Glutamatergic neuron (in vitro differentiated cells): ENCODE measurements around the gene PRPSAP2. TPM values are rescaled to one million over a fixed set of nuclear protein-coding genes. Genes with fewer than 3 reads are reported as not detected.

Source experiments
- DNase-seq: peaks from one replicate; pipeline ENCODE4 v3.0.0; 2022
- H3K27ac Mint-ChIP-seq: one replicate; pipeline ENCODE4 v1.8.0; 2020; ENCODE audit warnings: mild to moderate bottlenecking, mixed read lengths, inconsistent platforms; ENCODE audit not compliant: unreplicated experiment
- H3K27me3 Mint-ChIP-seq: one replicate; pipeline ENCODE4 v1.8.0; 2020; ENCODE audit warnings: mild to moderate bottlenecking, moderate library complexity, mixed read lengths, inconsistent platforms; ENCODE audit not compliant: unreplicated experiment
- H3K36me3 Mint-ChIP-seq: one replicate; pipeline ENCODE4 v1.8.0; 2020; ENCODE audit warnings: mild to moderate bottlenecking, mixed read lengths, inconsistent platforms; ENCODE audit not compliant: unreplicated experiment
- H3K4me1 Mint-ChIP-seq: one replicate; pipeline ENCODE4 v1.8.0; 2020; ENCODE audit warnings: mild to moderate bottlenecking, low read depth, mixed read lengths, inconsistent platforms; ENCODE audit not compliant: unreplicated experiment
- H3K4me3 Mint-ChIP-seq: one replicate; pipeline ENCODE4 v1.8.0; 2020; ENCODE audit warnings: mild to moderate bottlenecking, mixed read lengths, inconsistent platforms; ENCODE audit not compliant: unreplicated experiment
- H3K9me3 Mint-ChIP-seq: one replicate; pipeline ENCODE4 v1.8.0; 2020; ENCODE audit warnings: mild to moderate bottlenecking, moderate library complexity, mixed read lengths, inconsistent platforms; ENCODE audit not compliant: unreplicated experiment
- total RNA-seq: library from RNA; stranded (reverse); fragmentation: NEBNext Ultra II Directional; extraction: Animal tissue kit (Norgen Biotek cat#: 25700); gene quantifications from one replicate; pipeline ENCODE4 v1.2.1, GENCODE V29; 2021; ENCODE audit not compliant: unreplicated experiment
- TF ChIP-seq, protein P1 (sequence below): fragments of 200-600 bp; sonication (generic); IDR thresholded peaks from one replicate; pipeline ENCODE4 v1.5.0; 2021; ENCODE audit not compliant: partially characterized antibody, unreplicated experiment

Gene PRPSAP2
- total RNA-seq, 1 donor from 2014 or later: 76.0 TPM

DNA sequence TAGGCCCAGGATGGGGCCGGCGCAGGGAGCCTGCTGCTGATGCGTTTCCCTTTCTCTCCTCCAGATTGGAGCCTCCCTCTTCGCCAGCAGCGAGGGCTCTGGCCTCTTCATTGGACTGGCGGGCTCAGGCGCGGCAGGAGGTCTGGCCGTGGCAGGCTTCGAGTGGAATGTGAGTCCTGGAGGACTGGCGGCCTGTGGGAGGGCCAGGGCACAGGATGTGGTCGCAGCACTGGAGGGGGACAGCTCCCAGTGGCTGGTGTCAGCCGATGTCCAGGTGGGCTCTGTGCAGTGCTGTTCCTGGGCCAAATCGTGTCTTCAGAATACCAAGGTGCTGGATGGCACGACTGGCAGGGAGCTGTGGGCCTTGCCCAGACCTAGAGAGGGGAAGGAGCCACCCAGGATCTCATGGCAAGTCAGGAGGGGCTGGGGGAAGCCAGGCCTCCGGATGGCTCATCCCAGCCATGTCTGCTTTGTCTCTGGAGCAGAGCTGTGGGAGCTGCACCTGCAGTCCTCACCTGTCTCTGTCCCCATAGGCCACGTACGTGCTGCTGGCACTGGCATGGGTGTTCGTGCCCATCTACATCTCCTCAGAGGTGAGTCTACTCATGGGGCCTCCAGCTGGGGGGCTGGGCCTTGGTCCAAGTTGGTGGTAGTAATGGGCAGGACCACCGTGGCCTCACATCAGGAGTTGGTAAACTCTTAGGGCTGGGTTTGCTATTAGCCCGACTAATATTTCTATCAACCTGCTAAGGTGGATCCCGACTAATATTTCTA is 101.3 kb downstream of the PRPSAP2 start:
- DNase-seq: no peak
- peaks cover 9% of the 10 kb centered on the region for H3K4me1 Mint-ChIP-seq
- H3K4me3 Mint-ChIP-seq: no peak overlapping the region
- no peaks in the 10 kb centered on the region for H3K36me3 Mint-ChIP-seq
- H3K27me3 Mint-ChIP-seq: peaks cover 7% of the 10 kb centered on the region
- H3K27ac Mint-ChIP-seq: no peak overlapping the region
- TF ChIP-seq, protein P1, sequence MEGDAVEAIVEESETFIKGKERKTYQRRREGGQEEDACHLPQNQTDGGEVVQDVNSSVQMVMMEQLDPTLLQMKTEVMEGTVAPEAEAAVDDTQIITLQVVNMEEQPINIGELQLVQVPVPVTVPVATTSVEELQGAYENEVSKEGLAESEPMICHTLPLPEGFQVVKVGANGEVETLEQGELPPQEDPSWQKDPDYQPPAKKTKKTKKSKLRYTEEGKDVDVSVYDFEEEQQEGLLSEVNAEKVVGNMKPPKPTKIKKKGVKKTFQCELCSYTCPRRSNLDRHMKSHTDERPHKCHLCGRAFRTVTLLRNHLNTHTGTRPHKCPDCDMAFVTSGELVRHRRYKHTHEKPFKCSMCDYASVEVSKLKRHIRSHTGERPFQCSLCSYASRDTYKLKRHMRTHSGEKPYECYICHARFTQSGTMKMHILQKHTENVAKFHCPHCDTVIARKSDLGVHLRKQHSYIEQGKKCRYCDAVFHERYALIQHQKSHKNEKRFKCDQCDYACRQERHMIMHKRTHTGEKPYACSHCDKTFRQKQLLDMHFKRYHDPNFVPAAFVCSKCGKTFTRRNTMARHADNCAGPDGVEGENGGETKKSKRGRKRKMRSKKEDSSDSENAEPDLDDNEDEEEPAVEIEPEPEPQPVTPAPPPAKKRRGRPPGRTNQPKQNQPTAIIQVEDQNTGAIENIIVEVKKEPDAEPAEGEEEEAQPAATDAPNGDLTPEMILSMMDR: no peak
- H3K9me3 Mint-ChIP-seq: peaks cover 3% of the 10 kb centered on the region

DNA sequence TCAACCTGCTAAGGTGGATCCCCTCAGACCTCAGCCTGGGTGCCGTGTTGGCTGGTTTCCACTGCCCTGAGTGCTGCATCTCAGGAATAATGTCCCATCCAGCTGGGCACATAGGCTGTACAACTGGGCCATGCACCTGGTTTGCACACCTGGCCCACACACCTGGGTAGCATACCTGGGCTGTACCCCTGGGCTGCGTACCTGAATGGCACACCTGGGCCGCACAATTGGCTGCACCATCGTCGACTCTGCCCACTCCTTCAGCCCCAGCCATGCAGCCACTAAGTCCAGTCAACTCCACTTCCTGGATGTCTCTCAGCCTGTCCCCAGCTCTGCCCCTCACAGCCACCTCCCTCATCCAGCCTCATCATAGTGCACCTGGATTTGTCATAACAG is 101.9 kb downstream of the PRPSAP2 start:
- Mint-ChIP-seq H3K4me1 (peaks cover 9% of the 10 kb centered on the region), H3K4me3 (no peak overlapping the region), H3K36me3 (no peaks in the 10 kb centered on the region), H3K9me3 (peaks cover 3% of the 10 kb centered on the region), H3K27ac (no peak overlapping the region), H3K27me3 (peaks cover 7% of the 10 kb centered on the region)
- TF ChIP-seq, protein P1: no peak
- DNase-seq: no peak

DNA sequence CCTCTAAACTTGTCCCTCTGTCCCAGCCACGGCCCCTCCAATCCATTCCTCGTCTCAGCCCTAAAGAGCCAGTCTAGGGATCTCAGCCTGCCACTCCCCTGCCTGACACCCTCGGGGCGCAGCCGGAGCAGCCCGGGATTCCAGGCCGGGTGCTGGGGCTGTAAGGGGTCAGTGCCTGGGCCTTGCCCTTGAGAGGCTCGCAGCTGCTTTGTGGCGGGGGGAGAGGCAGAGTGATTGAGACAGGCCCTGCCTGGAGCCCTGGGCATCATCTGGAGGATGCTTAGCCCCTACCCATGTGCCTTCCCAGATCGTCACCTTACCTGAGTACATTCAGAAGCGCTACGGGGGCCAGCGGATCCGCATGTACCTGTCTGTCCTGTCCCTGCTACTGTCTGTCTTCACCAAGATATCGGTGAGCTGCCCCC is 102.3 kb downstream of the PRPSAP2 start:
- DNase-seq: no peak
- Mint-ChIP-seq H3K27ac (no peak overlapping the region), H3K36me3 (no peaks in the 10 kb centered on the region), H3K4me3 (no peak overlapping the region), H3K4me1 (peaks cover 9% of the 10 kb centered on the region), H3K9me3 (peaks cover 3% of the 10 kb centered on the region), H3K27me3 (peaks cover 7% of the 10 kb centered on the region)
- TF ChIP-seq, protein P1: no peak

DNA sequence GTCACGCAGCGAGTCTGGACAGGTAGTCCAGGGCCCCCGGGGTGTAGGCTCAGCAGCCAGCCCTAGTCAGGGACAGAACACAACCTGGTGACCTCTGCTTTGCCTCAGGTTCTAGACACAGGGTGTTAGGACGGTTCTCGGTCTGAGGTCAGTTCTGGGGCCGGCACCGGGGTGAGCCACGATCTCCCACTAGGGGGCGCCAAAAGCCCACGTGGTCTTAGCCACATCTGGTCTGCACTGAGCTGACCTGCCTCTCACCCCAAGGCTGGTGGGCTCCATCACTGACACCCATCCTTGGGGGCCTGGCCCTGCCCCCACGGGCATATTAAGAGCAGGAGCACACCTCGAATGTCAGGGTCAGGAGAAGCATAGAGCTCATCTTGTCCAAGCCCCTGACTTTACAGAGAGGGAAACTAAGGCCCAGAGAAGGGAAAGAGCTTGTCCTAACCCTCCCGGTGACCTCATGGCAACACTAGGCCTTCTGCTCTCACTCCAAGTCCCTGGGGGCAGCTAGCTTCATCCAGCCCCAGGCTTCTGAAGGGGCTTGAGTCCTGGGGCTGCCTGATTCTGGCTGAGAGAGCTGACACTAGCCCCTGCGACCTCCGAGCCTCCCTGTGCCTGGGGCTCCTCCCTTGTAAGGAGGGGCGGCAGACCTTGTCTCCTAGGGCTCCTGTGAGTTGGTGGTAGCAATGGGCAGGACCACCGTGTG is 103.0 kb downstream of the PRPSAP2 start:
- DNase-seq: peak; percentile 94
- H3K27ac Mint-ChIP-seq: peak overlapping the region; percentile 22
- H3K9me3 Mint-ChIP-seq: peaks cover 3% of the 10 kb centered on the region
- peaks cover 7% of the 10 kb centered on the region for H3K27me3 Mint-ChIP-seq
- TF ChIP-seq, protein P1: peak; percentile 98
- H3K4me3 Mint-ChIP-seq: no peak overlapping the region
- no peaks in the 10 kb centered on the region for H3K36me3 Mint-ChIP-seq
- H3K4me1 Mint-ChIP-seq: peaks cover 9% of the 10 kb centered on the region
